Type B pancreatic cell (in vitro differentiated cells): ENCODE data around the gene ITGA8. TPM values are rescaled to one million over a fixed set of nuclear protein-coding genes. Genes with fewer than 3 reads are reported as not detected.

Source experiments
- DNase-seq: peaks from one replicate; pipeline ENCODE4 v3.0.0; 2021; ENCODE audit warnings: mixed read lengths; ENCODE audit not compliant: unreplicated experiment; ENCODE audit errors: extremely low spot score
- H3K27ac Mint-ChIP-seq: 2 replicates; pipeline ENCODE4 v1.8.0; 2021; ENCODE audit warnings: mild to moderate bottlenecking, mixed read lengths
- H3K27me3 Mint-ChIP-seq: 2 replicates; pipeline ENCODE4 v1.8.0; 2021; ENCODE audit warnings: mixed read lengths
- H3K36me3 Mint-ChIP-seq: 2 replicates; pipeline ENCODE4 v1.8.0; 2021; ENCODE audit warnings: mixed read lengths
- H3K4me1 Mint-ChIP-seq: one replicate; pipeline ENCODE4 v1.8.0; 2021; ENCODE audit warnings: mixed read lengths; ENCODE audit not compliant: unreplicated experiment
- H3K4me3 Mint-ChIP-seq: 2 replicates; pipeline ENCODE4 v1.8.0; 2021; ENCODE audit warnings: mild to moderate bottlenecking, mixed read lengths
- H3K9me3 Mint-ChIP-seq: 2 replicates; pipeline ENCODE4 v1.8.0; 2021; ENCODE audit warnings: mixed read lengths
- CTCF ChIP-seq: fragments of 200-600 bp; sonication (generic); conservative IDR thresholded peaks from 2 replicates; pipeline ENCODE4 v1.5.0; 2021; ENCODE audit warnings: antibody characterized with exemption, mild to moderate bottlenecking
- total RNA-seq: library from RNA; stranded (reverse); gene quantifications from 2 replicates; pipeline ENCODE4 v1.2.1, GENCODE V29; 2021; ENCODE audit warnings: low replicate concordance

Gene ITGA8
- total RNA-seq, 1 donor from 2014 or later = 10.1 TPM

- Mint-ChIP-seq H3K4me1 (peaks cover 13% of the 10 kb centered on the region), H3K36me3 (no peaks in the 10 kb centered on the region), H3K27me3 (no peaks in the 10 kb centered on the region), H3K27ac (no peak overlapping the region), H3K9me3 (no peaks in the 10 kb centered on the region), H3K4me3 (no peak overlapping the region)
- no peak for TF ChIP-seq CTCF
- DNase-seq = no peak
Measured at GRCh38 chr10:15626937-15627336, 92.8 kb downstream of the ITGA8 start.

GRCh38 chr10:15625261-15625660, 94.5 kb downstream of the ITGA8 start:
- TF ChIP-seq CTCF = no peak
- no peak for DNase-seq
- Mint-ChIP-seq H3K27me3 (no peaks in the 10 kb centered on the region), H3K4me3 (no peak overlapping the region), H3K9me3 (no peaks in the 10 kb centered on the region), H3K4me1 (peaks cover 13% of the 10 kb centered on the region), H3K27ac (no peak overlapping the region), H3K36me3 (peaks cover 3% of the 10 kb centered on the region)

GRCh38 chr10:15624401-15625196, 95.1 kb downstream of the ITGA8 start:
- Mint-ChIP-seq H3K27ac (no peak overlapping the region), H3K4me3 (no peak overlapping the region), H3K9me3 (no peaks in the 10 kb centered on the region), H3K27me3 (no peaks in the 10 kb centered on the region), H3K4me1 (peaks cover 13% of the 10 kb centered on the region), H3K36me3 (peaks cover 3% of the 10 kb centered on the region)
- no peak for DNase-seq
- no peak for TF ChIP-seq CTCF

GRCh38 chr10:15620836-15621515, 98.7 kb downstream of the ITGA8 start:
- no peak for TF ChIP-seq CTCF
- Mint-ChIP-seq H3K4me1 (peaks cover 13% of the 10 kb centered on the region), H3K27ac (no peak overlapping the region), H3K9me3 (no peaks in the 10 kb centered on the region), H3K36me3 (peaks cover 3% of the 10 kb centered on the region), H3K27me3 (no peaks in the 10 kb centered on the region), H3K4me3 (no peak overlapping the region)
- no peak for DNase-seq

- no peak for TF ChIP-seq CTCF
- H3K4me1 Mint-ChIP-seq = peaks cover 10% of the 10 kb centered on the region
- H3K9me3 Mint-ChIP-seq = no peaks in the 10 kb centered on the region
- H3K27me3 Mint-ChIP-seq = no peaks in the 10 kb centered on the region
- H3K36me3 Mint-ChIP-seq = peaks cover 3% of the 10 kb centered on the region
- no peak overlapping the region for H3K27ac Mint-ChIP-seq
- no peak overlapping the region for H3K4me3 Mint-ChIP-seq
- DNase-seq = no peak
Measured at GRCh38 chr10:15620337-15620736, 99.4 kb downstream of the ITGA8 start.
